HG02798 (cell line): Measurements from ENCODE around the gene GALNT10.

ENCODE experiments used
- ATAC-seq: cut with Tn5 transposase; IDR thresholded peaks from one replicate; pipeline ENCODE4 v1.9.1; 2021; ENCODE audit warnings: mild to moderate bottlenecking; ENCODE audit not compliant: unreplicated experiment, poor library complexity

The GALNT10 gene

DNA sequence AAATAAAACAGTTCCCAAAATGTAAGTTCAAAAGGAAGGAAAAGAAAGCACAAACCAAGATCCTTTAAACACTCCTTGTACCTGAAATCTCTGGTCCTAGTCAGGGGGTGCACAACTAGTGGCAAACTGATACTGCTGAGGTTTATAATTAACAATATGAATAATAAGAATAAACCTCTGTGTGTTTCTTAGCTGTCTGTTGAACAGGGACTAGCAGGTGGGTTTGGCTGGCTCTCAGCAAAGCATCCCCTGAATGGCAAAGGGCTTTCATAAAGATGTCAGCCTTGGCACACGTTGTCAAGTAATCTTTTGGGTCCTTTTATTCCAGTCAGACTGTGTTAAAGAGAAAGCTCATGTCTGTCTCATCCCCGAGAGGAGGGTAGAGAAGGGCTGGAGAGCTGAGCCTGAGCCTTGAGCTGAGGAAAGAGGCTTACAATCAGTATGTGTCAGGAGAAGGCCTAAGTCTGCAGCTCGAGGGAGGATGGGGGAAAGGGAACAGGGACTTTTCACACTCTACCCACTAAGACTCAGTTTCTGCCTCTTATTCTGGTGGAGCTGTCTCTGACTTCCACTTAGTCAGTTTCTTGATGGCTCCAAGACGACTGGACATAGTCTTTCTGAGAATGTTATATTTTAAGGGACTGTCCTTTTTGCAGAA, 123.0 kb downstream of the GALNT10 start:
- peak; percentile 58 for ATAC-seq

DNA sequence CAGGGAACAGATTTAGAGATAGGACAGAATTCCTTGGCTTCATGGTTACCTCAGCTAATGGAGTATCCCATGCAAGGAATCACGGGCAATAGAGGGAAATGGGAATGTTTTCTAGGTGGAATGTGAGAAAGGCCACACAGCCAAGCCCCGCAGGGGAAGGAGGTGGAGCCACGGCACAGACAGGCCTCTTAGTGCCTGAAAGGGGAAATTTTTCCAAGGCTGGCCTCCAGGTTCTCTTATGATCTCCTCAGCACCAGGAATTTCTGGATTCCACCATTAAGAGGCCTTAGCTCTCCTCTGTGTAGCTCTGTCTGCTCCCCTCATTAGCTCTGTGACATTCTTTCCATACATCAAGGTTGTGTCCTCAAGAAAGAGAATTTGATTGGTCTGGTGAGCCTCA, 124.7 kb downstream of the GALNT10 start:
- no peak for ATAC-seq

DNA sequence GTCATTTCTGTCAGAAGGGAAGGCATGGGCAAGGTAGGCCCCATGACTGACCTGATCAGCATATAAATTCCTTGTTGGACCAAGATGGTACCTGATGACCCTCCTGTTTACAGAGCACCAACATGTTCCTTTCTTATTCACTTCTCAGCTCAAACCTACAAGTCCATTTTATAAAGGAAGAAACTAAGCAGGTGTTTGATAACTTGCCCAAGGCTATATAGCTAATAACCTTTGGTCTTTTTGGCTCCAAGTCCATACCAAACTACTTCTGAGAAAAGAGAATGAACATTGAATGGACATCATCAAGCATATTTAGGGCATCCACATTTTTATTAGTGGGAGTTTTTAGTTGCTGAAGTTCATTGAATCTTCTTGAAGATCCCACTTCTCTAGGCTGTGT, 125.2 kb downstream of the GALNT10 start:
- ATAC-seq, result no peak

DNA sequence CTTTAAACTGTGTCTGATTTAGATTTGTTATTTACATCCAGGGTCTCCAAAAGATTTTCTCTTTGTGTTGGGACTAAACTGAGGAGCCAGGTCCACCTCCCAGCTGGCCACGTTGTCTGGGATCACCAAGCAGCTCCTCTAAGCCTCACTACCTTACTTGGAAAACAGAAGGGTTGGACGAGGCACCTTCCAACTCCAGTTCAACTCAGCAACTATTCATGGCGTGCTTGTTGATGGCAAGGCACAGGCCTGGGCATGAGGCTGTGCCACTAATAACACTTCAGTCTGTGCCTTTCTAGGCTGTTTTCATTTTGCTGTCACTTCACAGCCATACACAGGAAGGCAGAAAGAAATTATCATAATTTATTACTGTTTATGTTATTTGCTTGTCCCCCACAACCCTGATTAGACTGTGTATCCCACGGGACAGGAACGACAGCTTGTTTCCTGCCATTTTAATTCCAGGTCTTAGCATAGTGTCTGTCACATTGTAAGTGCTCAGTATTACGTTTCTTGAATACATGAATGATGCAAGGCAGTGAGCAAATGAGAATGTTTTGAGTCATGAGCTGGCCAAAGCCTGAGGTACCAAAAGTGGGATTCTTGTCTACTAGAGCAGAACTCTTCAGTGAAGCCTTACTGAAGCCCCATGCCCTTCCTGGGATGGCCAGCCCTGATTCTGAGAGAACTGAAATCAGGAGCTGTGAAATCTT, 125.8 kb downstream of the GALNT10 start:
- ATAC-seq, result no peak

DNA sequence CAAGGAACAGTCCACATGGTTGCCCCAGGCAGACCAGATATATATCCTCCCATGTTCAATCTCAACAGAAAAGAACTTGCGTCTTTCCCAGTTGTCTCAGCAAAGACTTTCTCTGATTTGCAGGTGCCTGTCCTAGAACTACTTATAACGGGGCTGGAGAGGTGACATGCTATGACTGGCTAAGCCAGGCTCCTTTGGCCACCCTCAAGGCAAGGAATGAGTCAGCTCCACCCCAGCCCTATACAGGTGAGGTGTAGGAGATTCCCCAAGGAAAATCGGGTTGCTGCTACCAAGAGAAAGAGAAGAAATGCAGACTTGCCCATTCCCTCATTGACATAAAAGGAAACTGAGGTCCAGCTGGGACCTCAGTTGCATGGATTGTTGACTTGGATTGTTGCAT, 127.4 kb downstream of the GALNT10 start:
- no peak for ATAC-seq

DNA sequence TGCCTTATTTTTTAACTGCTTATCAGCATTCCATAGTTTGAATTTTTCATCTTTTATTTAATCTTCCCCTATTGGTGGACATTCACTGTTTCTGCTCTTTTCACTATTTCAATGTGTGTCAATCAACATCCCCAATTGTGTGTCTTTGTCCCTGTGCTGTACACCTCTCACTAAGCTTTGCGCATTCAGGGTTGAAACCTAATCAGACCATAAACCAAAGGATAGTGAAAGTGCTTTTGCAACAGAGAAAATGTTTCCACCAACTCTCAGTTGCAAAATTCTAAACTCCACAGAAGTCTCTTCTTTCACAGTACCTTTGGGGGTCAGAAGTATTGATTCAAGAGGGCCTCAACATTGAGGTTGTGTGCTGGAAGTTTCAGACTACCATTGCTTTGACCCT, 128.2 kb downstream of the GALNT10 start:
- ATAC-seq, result no peak

DNA sequence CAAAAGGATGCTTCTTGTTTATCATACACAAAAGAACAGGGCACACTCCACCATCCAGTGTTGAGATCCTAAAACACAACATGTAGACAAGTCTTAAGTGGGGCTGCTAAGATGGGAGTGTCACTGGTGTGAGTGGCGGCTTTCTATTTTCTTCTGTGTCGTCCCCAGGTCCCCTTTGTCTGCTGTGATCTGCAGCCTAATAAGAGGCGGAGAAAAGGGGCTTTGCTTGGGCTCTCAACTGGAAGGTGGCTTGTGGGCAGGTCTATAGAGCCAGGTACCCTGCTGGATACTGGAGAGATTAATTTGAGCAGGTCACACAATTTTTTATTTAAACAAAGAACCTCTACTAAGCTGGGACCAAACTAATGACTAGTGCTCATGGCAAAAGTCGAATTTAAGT, 129.2 kb downstream of the GALNT10 start:
- ATAC-seq, result no peak

DNA sequence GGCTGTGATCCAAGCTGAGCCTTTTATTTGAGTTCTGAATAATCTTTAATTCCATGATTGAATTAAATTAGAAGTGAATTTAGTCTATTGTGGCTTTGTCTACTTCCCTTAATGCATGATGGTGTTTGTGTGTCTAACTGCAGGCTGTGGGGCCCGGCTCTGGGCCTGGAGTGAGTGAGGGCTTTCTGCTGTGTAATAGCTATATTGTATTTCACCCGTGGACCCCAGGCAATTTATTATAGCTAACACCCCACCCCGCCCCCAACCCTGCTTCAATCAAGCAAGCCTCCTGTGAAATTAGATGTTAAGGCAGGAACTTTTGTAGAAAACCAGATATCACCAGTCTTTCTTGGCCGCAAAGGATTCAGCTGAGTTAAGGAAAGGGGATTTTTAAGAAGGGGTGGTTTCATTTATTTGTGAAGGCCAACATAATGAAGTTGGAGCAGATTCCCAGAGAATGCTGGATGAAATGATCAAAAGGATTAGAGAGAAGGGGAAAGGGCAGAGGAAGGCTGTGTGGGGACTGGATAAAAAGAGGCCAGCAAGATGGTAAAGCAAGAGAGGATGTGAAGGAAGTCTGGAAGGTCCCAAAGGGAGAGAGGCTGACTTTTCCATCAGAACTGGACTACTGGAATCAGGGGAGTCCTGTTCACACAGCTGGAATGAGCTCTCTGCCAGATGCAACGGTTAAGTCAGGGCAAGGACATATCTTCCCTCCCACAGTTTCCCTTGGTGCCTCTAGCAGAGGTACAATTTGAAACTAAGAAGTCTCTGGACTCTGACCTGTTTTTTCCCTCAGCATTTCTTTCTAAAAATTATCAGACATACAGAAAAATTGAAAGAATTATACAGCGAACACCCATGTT, 129.9 kb downstream of the GALNT10 start:
- no peak for ATAC-seq

DNA sequence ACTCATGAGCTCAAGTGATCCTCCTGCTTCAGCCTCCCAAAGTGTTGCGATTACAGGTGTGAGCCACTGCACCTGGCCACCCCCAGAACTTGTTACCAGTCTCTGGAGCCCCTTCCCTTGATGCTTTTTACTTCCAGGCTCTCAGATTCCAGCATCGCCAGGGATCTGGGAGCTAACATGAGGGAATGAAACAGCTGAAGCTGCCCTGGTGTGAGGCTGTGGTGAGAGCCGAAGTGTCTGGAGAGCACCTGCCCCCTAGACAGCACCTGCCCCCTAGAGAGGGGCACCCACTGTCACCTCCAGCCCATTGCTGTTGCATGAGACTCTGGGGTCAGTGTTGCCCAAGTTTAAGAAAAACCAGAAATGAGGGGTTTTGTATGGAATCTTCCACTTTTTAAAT, 131.0 kb downstream of the GALNT10 start:
- no peak for ATAC-seq

DNA sequence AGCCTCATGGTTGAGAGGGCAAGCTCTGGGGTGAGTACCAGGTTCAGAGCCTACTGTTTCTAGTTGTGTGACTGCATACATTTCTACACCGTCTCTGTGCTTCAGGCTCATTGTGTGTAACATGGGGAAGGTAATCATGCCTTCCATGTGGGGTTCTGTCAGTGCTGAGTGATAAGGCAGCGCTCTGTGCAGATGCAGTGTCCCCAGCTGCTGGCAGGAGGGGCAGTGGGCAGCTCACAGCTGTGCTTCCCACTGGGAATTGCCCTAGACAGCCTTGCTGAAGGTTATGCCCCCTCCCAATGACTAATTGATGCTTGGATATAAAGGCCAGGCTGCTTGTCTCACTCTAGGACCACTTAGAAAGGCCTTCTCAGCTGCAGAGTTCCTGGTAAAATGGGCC, 133.5 kb downstream of the GALNT10 start:
- no peak for ATAC-seq

DNA sequence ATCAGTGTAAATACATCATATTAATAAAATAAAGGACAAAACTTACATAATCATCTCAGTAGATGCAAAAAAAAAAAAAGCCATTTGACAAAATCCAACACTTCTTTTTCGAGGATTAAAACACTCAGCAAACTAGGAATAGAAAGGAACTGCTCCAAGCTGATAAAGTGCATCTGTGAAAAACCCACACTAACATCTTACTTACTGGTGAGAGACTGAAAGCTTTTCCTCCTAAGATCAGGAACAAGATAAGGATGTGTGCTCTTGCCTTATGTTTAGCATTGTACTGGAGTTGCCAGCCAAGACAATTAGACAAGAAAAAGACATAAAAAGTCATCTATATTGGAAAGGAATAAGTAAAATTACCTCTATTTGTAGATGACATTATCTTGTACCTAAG, 135.0 kb downstream of the GALNT10 start:
- ATAC-seq, result no peak

DNA sequence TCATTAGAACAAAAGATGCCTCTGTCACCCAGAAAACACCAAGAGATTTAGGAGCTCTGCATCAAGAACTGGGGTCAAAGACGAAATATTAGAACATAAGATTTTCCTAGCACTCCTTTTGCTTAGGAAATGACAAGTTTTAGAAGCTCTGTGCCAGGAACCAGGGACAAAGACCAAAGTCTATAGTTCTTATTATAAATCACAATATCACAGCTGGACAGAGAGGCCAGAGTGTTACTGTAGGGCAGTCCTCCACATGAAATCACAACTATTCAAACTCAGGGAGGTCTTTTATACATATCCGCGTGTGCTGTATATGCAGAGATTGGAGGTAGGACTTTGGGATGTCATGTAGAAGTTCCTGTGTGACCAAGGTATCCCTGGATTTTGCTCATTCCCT, 138.5 kb downstream of the GALNT10 start:
- ATAC-seq, result no peak

DNA sequence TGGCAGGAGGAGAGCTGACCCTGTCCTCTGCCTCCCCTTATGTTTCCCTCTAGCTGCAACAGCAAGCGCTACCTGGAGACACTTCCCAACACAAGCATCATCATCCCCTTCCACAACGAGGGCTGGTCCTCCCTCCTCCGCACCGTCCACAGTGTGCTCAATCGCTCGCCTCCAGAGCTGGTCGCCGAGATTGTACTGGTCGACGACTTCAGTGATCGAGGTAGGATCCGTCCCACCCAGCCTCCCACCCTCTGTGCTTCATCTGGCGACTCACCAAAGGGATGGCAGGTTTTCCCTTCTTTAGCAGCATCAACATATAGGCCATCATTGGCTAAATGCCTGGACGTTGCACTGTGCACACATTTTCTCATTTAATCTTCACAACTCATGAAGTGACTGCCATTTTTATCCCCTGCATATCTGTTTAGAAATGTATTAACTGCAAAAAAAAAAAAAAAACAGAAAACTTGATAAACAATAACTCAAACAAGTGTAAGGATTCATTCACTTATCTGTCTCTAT, 139.0 kb downstream of the GALNT10 start:
- ATAC-seq, result no peak

DNA sequence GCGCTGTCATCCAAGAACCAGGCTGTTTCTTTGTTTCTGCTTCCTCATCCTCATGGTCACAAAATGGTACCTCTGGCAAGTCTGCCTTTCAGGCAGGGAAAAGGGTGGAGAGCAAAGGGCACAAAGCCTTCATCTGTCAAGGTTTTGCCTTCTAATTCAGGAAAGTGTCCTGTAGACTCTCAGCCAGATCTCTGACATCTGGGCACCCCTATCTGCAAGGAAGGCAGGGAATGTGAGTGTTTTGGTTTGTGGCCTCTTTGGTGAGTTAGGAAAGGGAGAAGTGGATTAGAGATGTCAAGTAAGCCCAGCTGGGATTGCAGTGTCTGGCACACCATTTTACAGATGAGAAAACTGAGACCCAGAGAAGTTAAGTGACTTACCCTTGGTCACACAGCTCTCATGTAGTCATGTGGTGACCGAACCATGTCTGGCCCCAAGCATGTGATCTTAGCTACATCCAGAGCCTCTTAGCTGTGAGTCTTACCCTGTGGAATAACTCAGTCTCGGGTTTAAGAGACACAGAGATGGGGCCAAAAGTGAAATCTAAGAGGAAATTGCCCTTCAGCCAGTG, 139.6 kb downstream of the GALNT10 start:
- no peak for ATAC-seq

DNA sequence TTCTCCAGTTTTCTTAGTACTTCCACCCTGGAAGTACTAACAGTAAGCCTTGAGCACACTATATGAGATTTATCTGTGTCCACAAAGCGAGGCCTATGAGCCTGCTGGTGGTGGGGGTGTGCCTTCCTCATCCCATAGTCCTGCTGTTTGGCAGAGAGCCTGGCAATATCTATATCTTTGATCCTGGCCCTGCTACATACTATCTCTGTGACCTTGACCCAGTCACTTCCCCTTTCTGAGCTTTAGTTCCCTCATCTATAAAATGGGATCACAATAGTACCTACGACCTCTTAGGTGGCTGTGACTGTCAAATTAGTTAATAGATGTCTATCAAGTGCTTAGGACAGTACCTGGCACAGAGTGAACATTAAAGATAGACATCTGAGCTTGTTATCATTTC, 140.7 kb downstream of the GALNT10 start:
- ATAC-seq, result no peak

DNA sequence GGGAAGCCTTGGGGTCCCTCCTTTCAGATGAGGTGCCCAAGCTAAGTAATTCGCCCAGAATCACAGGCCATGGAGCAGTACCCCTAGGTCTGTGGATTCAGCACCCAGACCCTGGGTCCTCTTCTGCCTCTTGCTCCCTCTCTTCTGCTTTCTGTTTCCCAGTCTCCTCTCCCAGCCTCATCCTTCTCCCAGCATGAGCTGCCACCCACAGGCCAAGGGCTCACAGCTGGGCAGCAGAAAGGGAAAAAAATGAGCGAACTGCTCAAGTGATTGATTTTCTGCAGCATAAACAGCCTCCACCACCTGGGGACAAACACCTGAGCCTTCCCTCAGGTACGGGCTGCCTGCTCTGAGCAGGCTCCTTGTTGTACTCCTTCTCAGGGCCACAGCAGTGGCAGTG, 141.4 kb downstream of the GALNT10 start:
- ATAC-seq, result no peak

DNA sequence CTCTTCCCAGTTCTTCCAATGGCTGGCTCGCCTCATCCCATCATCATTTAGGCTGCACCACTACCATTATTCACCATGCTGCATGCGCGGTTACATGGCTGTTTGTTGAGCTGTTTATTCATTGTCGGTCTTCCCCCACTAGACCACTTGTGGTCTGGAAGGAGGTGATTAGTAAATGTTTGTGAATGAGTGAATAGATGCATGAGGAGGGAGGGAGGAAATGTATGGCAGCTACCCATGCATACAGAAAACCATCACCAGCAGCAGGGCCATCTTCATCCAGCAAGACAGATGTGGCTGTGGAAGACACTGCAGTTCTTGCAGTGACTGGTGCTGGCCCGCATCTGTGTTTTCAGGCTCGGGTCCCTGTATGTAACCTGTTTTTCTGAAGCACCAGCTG, 141.9 kb downstream of the GALNT10 start:
- ATAC-seq, result no peak

DNA sequence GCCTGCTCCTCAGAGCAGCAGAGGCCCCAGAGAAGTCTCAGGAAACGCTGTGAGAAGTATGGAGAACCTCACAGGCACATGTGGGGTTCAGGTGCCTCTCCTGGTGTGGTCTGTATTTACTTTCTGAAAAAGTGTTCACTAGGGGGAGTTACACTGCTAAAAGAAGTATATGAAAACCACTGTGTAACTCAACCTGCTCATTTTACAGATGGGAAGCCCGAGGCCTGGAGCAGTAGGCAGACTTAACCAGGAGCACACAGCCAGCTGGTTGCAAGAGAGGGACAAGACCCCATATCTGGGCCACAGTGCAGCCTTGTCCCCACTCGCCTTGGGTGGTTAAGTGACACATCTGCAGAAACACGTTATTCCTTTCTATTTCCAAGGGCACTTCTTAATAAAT, 142.5 kb downstream of the GALNT10 start:
- no peak for ATAC-seq

DNA sequence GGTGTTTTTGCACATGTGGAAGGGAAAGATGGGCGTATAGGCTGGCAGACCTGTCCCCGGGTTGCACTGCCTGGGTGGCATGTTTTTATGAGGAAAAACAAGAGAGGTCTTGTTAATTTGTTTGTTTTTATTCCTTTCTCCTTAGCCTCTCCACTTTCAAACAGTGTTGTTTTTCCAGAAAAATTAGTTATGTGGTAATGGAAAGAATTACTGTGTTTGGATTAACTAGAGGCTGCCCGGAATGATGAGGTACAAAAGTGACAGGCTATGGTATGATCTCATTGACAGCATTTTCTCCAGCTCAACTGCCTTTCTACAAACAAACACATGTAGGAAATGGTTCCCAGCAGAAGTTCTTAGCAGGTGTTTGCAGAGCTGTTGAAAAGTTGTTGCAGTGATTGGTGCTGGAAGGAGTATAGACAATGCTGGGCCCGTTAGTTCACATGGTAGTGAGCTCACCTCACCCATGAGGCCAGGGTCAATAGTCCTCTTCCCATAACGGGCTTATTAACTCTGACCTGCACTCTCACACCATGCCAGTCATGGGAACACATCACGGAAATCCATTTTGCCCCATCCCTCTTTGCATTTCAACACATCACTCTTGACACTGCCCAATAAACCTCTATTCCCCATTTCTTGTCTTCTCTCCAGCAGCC, 144.0 kb downstream of the GALNT10 start:
- ATAC-seq, result no peak

DNA sequence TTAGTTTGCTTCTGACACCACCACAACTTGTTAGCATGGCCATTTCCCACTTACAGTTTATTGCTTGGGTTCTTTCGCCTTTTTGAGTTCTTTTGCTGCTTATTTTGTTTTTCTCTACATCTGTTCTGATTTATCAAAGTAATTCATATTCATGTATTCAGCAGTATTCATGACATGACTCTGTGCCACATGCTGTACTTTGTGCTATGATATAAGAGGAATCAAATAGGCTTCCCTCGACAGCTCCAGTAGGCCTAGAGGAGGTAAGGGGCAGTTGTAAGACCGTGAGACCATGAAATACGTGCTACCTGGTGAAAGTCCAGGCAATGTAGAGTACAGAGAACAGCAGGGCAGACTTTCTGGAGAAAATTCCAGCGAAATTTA, 144.5 kb downstream of the GALNT10 start:
- ATAC-seq, result no peak
